Measurements from ENCODE around the gene EIPR1.
"Not testable (repeated sequence)": the region's sequence is repeated elsewhere in the genome, so short reads cannot be mapped to it uniquely, and the experiment has no call there.

EIPR1 gene

GRCh38 chr2:3399829-3400228 lies 22.2 kb upstream of the EIPR1 start:
- no peak for DNase-seq

GRCh38 chr2:3399381-3399780 lies 21.8 kb upstream of the EIPR1 start:
- no peak for DNase-seq

- no peak for DNase-seq
Observed at GRCh38 chr2:3398857-3399256, 21.2 kb upstream of the EIPR1 start.

GRCh38 chr2:3396920-3397559 lies 19.4 kb upstream of the EIPR1 start:
- DNase-seq = no peak

- no peak for DNase-seq
Observed at GRCh38 chr2:3392216-3392615, 14.6 kb upstream of the EIPR1 start.

- no peak for DNase-seq
Observed at GRCh38 chr2:3390041-3390440, 12.4 kb upstream of the EIPR1 start.

- no peak for DNase-seq
Observed at GRCh38 chr2:3389193-3389592, 11.6 kb upstream of the EIPR1 start.

GRCh38 chr2:3388412-3388738 lies 10.8 kb upstream of the EIPR1 start:
- DNase-seq = no peak

GRCh38 chr2:3387644-3388411 lies 10.2 kb upstream of the EIPR1 start:
- DNase-seq = no peak

GRCh38 chr2:3387011-3387410 lies 9.4 kb upstream of the EIPR1 start:
- no peak for DNase-seq

GRCh38 chr2:3386448-3386958 lies 8.9 kb upstream of the EIPR1 start:
- no peak for DNase-seq

GRCh38 chr2:3379647-3380534 lies 2.3 kb upstream of the EIPR1 start, which contains the start of gene TRAPPC12:
TSS of gene TRAPPC12 (plus strand) at chr2:3379694. CDS start at chr2:3387624, 7,930 bp downstream.
- peak; percentile 86 for DNase-seq

- DNase-seq = no peak
Observed at GRCh38 chr2:3379339-3379646, 1.7 kb upstream of the EIPR1 start.

GRCh38 chr2:3377279-3377611 lies 373 bp downstream of the EIPR1 start:
- DNase-seq = peak; percentile 33

- no peak for DNase-seq
Observed at GRCh38 chr2:3376821-3377220, 797 bp downstream of the EIPR1 start.

GRCh38 chr2:3369340-3370181 lies 8.1 kb downstream of the EIPR1 start:
- DNase-seq = not testable (repeated sequence)

GRCh38 chr2:3368261-3368722 lies 9.3 kb downstream of the EIPR1 start:
- no peak for DNase-seq

GRCh38 chr2:3365219-3365618 lies 12.4 kb downstream of the EIPR1 start:
- DNase-seq = no peak

- no peak for DNase-seq
Observed at GRCh38 chr2:3361518-3362389, 15.9 kb downstream of the EIPR1 start.

GRCh38 chr2:3357926-3358325 lies 19.7 kb downstream of the EIPR1 start:
- DNase-seq = no peak

- not testable (repeated sequence) for DNase-seq
Observed at GRCh38 chr2:3357446-3357845, 20.2 kb downstream of the EIPR1 start.

GRCh38 chr2:3356799-3357198 lies 20.8 kb downstream of the EIPR1 start:
- DNase-seq = no peak
